Amniotic epithelial cell (primary cell): Measurements from ENCODE around the gene KRT79.
A peak's percentile ranks its signal among the peaks of the same experiment; 100 is the strongest.
"Not testable (repeated sequence)": the region's sequence is repeated elsewhere in the genome, so short reads cannot be mapped to it uniquely, and the experiment has no call there.

Experiments
- DNase-seq: peaks from one replicate; pipeline ENCODE4 v3.0.0-alpha.2; 2010; ENCODE audit warnings: low read depth

KRT79 gene

DNA sequence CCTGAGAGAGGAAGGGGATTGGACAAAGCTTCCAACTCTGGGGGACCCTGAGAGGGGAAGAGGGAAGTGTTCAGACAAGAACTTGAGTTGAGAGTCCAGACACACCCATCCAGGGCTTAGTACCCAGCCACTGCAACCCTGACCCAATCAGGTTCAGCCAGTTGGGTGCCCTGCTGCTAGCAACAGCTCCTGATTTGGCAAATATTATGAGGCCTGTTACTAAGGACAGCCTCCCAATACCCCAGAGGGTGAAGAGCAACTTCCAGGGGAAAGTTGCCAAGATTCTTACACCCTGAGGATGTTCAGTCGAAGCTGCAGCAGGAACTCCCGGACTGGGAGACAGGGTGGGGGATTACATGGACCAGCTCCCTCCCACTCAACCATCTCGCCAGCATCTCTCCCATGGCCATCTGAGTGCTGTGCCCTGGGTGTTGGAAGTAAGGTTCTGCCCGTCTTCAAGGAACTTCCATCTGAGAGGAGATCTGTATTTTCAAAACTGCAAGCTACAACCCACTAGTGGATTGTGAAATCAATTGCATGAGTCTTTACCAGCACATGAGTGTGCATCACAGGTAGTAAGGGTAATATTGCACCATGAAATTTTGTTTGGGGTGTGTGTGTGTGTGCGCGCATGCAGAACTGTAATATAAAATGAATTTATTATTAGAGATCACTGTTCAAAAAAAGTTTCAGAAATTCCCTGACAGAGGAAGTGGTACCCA, 26.2 kb upstream of the KRT79 start:
- DNase-seq = peak; percentile 75

DNA sequence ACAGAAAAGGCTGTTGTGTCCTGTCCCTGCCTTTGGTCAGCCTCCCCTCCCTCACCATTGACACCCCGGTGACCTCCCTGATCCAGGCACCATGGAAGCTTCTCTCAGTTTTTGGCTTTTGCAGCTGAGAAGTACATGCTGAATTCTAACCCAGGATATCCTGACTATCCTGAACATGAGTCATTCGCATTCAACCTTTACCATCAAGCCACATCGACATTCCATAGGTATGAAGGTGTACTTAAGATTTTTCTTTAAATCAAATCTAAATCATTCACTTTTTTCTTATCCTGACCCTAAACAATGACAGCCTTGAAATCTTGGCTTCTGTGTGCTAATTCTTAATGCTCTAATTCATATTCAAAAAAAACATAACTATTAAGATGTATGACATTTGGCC, 23.4 kb upstream of the KRT79 start:
- DNase-seq = no peak

DNA sequence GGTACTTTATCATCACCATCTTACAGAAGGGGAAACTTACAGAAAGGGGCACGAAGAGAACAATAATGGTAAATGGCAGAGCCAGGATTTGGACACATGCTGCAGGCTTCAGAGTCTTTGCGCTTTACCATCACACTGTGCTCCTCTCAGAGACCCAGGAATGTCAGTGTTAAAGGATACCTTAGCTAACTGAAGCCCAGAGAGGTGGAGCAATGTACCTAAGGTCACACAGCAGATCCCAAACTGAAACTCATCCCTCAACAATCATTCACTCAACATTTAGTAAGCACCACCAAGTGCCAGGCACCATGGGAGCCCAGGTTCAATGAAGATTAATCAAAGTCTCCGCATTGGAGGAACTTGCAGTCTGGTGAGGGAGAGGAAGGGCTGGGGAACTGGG, 22.7 kb upstream of the KRT79 start:
- DNase-seq = no peak

DNA sequence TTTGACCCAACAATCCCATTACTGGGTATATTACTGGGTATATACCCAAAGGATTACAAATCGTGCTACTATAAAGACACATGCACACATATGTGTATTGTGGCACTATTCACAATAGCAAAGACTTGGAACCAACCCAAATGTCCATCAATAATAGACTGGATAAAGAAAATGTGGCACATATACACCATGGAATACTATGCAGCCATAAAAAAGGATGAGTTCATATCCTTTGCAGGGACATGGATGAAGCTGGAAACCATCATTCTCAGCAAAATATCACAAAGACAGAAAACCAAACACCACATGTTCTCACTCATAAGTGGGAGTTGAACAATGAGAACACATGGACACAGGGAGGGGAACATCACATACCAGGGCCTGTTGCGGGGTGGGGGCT, 22.0 kb upstream of the KRT79 start:
- not testable (repeated sequence) for DNase-seq

DNA sequence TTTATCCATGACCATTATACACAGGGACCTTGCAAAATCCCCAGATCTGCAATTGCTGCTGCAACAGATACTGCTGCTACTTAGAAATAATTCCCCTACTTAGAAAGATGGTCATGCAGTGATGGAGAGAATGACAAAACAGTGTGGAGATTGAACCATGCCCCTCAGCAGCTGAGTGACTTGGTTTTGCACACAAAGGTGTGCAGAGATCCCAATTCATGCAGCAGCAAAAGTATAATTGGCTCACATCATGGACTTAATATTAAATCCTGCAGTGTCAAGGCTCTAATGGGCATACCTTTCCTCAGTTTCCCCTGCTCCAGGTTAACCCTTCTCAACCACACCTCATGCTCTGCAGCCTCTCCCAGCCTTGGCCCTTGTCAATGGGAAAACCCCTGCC, 17.7 kb upstream of the KRT79 start:
- no peak for DNase-seq

DNA sequence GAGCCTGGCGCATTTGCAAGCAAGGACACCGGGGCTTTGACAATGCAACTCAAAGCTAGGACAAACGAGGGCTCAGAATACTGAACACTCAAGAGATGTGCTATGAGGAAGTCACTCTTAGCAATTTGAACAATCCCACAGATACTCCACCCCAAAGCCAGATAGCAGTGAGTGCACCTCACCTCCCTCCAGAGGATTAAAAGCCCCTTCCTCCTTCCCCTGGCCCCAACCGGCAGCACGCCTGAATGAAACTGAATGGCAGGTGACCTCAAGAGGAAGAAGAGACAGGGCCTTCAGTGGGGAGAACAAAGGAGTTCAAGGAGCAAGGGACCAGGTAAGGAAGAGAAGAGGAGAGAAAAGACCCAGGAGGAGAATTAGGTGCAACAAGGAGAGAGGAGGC, 16.6 kb upstream of the KRT79 start:
- no peak for DNase-seq

DNA sequence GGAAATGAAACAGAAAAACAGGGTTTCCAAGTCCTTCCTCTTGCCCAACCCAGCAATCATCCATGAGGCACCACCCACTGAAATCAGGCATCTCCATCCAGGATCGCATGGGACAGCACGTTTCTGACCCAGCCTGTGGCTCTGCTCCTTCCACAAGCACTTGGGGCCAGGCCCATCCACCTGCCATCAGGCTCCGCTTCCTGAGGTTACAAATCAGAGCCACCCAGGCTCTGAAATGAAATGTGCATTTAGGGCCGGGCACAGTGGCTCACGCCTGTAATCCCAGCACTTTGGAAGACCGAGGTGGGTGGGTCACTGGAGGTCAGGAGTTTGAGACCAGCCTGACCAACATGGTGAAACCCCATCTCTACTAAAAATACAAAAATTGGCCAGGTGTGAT, 15.4 kb upstream of the KRT79 start:
- no peak for DNase-seq

DNA sequence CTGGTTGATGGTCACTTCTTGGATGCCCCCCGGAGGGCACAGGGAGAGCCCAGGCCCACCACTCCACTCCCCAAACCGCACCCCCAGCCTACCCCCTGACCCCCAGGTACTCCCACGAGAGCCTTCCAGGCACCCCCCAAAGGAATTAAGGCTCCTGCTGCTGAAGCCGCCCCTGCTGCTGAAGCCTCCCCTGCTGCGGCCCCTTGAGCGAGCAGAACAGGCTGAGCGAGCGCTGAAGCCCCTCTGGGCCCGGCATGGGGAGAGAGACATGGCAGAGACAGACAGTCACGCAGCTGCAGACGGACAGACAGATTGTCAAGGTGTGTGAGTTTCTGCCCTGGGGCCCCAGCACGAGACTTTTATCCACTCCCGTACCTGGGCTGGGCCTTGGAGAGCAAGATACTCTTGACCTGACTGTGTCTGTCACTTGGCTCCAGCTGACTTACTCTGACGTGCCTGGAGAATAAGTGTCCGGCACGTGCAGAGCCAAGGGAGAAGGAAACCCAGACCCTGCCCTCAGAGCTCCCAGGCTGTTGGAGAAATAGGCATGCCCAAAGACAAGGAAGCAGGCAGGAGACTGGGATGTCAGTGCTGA, 14.6 kb upstream of the KRT79 start, which contains the start of gene KRT78:
KRT78 (minus strand) TSS at position 334 of the 595 bp plus-strand sequence; CDS start at position 270, 64 bp downstream.
- no peak for DNase-seq

DNA sequence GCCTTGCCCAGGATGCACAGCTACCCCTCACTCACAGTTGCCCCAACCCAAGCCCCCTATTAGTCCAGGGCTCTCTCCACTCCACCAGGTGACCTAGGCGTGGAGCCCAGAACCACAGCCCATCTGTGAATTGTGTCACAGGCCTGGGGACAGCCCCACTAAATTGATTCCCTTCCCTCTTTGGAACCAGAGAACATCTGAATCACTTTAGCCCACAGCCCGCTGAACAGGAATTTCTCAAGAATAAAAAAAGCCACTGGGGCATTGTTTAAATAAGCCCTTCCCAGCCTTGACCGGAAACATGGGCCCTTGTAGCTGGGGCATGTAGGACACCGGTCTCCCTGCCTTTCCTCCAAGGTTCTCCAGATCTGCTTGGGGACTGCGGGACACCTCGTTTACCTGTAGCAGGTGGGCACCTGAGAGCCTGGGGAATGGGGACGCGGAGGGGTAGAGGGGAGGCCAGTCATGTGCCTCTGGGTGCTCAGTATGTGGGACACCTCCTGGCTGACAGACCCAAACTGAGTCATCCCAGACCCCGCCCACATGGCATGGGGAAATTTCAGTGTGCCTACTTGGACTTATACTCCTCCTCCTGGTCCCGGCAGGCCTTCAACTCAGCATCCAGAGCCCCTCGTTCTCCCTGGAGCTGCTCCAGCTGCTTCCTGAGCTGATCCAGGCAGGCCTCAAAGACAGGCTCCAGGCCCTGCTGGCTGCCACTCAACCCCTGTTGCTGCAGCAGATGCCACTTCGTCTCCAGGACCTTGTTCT, 13.4 kb upstream of the KRT79 start:
- no peak for DNase-seq

DNA sequence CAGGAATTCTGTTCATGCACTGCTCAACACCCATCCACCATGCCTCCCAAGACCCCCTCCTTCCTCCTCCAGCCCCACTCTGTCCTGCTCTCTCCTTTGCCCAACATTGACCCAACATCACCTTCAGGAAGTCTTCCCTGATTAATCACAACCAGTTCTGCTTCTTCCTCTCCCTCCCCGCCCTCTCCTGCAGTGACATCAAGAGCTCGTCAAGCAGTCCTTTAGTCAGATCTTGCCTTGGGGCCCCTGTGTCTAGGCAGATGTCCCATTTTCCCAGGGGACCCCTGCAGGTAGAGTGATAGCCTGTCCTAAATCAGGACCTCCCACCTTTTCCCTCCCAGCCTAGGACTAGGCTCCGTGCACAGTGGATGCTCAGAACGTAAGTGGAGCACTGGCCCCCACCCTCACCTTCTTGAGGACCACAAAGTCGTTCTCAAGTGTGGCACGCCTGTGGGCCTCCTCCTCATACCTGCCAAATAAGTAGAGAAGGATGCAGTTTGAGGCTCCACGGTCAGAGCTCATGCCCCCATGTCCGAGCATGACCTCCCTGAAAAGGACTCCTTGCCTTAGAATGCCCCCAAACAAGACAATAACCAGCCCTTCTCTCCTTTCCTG, 12.4 kb upstream of the KRT79 start:
- no peak for DNase-seq

DNA sequence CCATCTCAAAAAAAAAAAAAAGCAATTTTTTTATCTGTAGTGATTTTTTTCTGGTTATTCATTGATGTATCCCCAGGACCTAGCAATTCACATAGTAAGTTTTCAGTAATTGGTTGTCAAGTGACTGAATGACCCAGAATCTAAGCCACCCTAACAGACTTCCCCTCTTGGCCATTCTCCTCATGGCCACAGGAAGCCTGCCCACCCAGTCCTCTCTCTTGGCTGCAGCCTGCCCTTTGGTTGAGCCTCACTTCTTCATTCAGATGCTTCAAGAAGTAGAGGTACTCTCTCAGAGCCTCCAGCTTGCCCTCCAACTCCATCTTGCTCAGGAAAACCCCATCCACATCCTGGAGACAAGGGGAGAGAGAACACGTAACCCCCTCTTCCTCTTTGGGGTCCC, 11.8 kb upstream of the KRT79 start:
- no peak for DNase-seq

DNA sequence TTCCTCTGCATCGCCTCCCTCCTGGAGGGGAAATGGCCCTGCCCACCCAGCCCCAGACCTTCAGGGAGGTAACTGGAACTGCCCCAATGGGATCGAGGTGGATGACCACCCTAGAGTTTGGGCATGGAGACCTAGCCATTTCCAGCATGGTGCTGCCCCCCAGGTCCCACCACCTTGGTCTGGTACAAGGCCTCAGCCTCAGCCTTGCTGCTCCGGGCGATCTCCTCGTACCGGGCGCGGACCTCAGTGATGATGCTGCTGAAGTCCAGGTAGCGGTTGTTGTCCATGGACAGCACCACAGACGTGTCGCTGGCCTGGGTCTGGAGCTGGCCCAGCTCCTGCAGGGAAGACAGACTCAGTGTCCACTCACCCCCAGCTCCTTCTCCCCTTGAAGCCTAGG, 10.3 kb upstream of the KRT79 start:
- DNase-seq = no peak

DNA sequence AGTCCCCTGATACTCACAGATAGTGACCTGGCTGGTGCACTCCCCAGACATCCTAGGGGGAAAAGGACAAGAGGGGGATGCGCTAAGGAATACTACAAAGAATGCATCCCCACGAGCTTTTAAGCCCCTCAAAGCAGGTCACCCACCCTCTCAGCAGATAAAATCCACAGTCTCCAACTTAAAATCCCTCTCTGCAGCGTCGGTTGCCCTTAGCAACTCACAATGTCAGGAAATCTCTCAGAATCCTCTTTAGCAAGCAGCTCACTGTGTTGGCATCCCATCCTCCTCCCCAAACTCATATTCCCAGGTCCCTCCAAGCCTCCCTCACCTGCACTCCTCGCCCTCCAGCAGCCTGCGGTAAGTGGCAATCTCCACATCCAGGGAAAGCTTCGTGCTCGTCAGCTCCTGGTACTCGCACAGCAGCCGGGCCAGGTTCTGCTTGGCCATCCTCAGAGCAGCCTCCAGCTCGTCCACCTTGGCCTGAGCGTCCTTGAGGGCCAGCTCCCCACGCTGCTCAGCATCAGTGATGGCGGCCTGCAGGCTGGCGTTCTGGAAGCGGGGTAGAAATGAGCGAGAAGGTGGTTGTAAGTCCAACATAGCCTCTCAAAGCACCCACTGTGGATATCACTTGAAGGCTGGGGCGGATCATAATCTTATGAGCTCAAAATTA, 5.5 kb upstream of the KRT79 start:
- no peak for DNase-seq

DNA sequence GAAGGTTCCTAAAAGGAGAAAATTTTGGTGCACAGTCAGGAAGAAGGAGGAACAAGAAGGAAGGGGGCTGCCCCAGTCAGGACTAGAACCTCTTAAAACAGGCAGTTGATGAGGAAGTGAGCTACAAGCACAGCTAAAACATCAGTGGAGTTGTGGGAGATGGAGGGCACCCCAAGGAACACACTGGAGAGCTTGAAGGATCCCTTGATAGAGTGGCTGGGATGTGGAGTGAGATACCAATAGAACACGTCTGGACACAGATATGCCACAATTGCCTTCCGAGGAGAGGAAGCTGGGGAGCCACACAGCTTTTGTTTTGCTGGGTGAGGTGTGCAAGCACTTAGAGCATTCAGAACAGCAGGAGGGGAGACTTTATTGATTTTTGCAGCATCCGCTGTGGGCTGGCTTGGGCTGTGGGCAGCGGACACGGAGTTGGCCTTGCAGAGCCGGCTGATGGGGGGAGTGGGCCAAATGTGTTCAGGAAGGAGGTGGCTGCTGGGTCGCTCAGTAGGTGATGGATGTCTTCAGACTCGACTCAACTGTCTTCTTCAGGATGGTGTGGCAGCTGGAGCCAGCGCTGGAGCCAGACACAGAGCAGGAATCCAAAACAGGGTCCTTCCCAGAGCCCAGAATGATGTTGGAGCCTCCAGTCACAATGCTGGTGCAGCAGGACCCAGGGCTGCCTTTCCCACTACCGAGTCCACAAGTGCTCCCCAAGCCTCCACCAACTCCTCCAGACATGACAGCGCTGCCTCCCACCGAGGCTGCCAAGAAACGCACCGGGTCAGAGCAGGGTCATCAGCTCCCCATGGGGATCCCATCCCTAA, 4.7 kb upstream of the KRT79 start:
- no peak for DNase-seq

DNA sequence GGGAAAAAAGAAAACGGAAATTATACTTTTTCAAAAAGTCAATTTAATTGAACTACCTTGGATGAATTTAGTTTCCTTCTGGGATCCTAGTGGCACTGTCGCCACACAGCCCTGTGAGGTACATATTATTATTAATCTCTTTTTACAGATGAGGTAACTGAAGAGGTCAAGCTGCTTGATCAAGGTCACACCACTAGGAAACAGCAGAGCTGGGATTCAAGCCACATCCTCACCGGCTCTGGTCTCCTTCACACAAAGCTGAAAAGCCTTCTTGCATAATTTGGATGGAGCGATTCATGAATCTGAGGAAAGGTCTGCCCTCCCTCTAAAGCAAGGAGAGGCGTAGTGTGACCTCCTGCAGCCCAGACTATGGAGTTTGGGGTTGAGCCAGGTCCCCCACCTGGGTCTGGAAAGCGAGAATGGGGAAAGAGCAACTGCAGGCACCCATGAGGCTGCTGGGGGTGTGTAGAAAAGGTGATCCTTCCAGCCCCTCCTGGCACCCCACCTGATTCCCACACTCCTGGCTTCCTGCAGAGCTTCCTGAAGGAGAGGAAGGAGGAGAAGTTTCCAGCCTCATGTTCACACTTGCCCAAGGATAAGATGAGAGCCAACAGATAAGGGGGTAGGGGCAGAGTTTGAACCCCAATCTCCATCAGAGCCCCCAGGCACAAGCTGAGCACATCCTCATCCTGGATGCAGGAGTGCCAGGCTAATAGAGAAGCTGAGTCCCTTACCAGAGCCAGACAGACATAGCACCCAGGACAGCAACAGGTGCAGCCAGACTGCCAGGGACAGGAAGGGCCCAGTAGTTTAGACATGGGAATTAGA, 3.9 kb upstream of the KRT79 start:
- DNase-seq = peak; percentile 58

DNA sequence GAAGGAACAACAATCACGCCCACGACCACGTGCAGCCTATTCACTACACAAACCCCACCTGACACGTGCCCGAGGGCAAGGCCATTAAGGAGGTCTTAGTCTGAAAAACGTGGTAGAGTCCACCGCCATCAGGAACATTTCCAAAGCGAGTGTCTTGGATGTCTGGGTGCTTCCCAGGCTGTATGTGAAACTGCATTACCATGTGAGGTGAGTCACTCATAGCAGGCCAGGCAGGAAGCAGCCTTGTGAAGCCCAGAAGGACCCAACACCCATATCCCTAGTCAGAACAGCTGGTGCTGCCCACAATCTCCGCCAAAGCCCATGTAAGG, 3.3 kb upstream of the KRT79 start:
- DNase-seq = peak; percentile 89

DNA sequence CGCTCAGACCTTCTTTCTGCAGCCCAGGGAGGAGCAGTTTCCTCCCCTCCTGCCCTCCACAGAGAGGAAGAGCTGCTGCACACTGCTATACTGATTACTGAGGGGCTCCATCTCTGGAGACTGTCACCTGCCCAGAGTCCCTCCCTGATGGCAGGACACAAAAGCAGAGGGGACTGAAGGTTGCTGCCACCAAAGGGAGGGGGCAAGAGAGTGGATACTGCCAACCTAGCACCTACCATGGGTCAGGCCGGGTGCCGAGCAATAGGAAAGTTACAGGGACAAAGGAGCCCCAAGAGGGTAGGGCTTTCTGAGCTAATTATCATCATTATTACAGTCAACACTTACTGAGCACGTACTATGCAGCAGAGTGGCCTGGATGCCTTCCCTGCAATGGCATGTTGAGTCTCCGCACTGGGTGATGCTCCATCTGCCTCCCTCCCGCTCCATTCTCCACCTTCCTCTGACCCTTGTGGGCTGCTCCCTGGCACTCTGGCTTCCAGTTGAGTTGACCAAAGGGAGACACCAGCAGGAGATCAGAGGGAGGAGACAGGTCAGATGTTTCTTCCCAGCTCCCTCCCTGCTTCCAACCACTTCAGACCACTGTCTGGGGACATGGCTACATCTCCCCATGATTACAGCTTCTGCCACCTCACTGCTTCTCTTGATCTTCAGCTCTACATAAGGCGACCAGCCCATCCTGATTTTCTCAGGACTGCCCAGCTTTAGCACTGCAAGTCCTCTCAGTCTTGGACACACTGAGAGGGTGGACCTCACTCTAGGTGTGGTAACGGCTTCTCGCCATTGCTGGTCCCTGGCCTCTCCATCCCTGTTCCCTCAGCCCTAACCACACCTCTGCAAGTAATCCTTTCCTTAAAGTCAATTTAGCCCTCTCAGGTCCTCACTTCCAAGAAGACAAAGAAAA, 2.6 kb upstream of the KRT79 start:
- DNase-seq = no peak

DNA sequence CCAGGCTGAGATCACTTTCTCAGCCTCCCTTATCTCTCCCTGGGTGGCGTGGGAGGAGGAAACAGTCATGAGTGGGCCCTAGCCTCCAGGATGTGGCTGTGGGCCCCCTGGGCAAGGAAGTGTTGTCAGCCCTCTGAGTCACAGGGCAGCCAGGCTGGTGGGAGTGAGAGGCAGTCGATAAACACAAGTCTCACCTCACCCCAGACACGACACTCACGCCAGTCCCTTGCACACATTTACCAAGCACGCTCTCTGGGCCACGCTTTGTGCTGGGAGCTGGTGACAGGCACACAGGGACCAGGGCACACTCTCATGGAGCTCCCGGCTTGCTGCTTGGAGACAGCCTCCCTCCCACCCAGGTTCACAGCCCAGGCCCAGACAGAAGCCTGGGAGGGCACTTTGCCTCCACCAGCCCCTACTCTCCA, 1.9 kb upstream of the KRT79 start:
- DNase-seq = peak; percentile 88

DNA sequence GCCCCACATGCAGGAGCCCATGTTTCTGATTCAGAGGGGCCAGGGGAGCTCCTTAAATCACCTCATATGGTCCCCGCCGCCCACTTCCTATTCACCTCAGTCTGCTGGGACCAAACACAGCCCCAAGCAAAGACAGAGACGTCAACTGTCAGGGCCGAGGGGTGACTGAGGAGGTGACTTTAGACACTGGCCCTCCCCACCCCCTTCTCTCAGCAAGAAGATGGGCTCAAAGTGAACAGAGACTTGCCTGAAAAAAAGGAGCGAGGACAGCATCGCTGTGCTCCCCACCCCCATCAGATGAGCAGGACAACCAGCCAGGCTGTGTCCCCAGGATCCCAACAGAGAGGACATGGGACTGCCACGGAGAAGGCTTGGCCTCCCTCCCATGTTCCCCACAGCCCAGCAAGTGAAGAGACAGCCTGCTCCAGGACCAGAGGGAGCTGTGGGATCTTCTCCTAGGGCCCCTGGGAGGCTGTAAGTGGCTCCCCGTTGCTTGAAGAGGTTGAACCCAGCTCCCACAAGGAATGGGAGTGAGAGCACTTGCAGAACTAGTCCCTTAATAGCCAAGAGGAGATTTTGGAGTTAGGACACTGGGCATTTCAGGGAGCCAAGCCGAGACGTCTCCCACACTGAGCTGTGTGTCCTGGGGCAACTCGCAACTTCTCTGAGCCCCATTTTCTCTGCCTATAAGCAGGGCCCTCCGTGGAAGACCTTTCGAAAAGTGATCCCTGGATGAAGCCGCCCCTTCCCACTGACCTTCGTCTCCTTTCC, 1.3 kb upstream of the KRT79 start:
- no peak for DNase-seq
